ENCODE data around the gene RUFY4.

DNA sequence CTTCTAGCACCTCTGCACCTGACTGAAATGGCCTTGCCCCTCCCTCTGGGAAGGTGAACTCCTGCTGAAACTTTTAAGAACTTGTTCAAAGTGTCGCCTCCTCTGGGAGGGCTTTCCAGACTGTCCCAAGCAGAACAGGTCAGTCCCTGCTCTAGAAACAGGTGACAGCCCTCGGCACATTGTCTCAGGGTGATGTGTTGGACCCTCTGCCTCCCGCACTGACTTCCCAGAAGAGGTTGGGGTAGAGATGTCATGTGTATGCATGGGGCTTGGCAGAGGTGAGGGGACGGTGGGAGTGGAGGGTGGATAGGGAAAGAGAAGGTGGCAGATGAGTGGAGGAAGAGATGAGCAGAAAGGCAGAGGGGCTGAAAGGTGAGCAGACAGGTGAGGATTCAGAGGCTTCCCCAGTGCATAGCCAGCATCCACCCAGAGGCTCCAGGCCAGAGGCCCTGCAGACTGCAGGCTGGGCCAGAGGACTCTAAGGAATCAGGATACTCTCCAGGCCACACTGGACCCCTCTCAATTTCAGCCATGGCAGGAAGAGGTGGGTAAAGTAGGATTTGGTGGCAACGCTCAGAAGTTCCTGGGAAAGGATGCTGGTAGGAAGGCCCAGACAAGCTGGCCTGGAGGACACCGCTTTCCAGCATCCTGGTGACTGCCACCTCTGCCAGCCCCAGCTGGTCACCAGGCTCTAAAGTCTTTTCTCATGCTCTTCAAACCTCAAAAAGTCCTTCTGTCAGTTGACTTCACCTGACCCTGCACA is 41.4 kb upstream of the RUFY4 start:
- TF ChIP-seq EP300 (IDR thresholded peaks at IDR 0.05) (no peak), POLR2AphosphoS5 (IDR thresholded peaks at IDR 0.05) (no peak)
- TF ChIP-seq, protein P1, sequence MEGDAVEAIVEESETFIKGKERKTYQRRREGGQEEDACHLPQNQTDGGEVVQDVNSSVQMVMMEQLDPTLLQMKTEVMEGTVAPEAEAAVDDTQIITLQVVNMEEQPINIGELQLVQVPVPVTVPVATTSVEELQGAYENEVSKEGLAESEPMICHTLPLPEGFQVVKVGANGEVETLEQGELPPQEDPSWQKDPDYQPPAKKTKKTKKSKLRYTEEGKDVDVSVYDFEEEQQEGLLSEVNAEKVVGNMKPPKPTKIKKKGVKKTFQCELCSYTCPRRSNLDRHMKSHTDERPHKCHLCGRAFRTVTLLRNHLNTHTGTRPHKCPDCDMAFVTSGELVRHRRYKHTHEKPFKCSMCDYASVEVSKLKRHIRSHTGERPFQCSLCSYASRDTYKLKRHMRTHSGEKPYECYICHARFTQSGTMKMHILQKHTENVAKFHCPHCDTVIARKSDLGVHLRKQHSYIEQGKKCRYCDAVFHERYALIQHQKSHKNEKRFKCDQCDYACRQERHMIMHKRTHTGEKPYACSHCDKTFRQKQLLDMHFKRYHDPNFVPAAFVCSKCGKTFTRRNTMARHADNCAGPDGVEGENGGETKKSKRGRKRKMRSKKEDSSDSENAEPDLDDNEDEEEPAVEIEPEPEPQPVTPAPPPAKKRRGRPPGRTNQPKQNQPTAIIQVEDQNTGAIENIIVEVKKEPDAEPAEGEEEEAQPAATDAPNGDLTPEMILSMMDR (IDR thresholded peaks at IDR 0.05), result no peak
